HEK293T (cell line): ENCODE data around the gene PCYT2.

Experiments
- ARNT ChIP-seq: fragments of 450-650 bp; IDR thresholded peaks from 2 replicates; pipeline ENCODE4 v1.6.1; 2017; ENCODE audit warnings: mild to moderate bottlenecking
- BHLHE40 ChIP-seq: fragments of 450-650 bp; IDR thresholded peaks from 2 replicates; pipeline ENCODE4 v1.6.1; 2016; ENCODE audit warnings: mild to moderate bottlenecking, moderate library complexity, borderline replicate concordance
- ELF4 ChIP-seq: fragments of 450-650 bp; IDR thresholded peaks from 2 replicates; pipeline ENCODE4 v1.6.1; 2017; ENCODE audit warnings: antibody characterized with exemption
- FOXK2 ChIP-seq: fragments of 450-650 bp; IDR thresholded peaks from 2 replicates; pipeline ENCODE4 v1.6.1; 2016; ENCODE audit warnings: mild to moderate bottlenecking
- FOXM1 ChIP-seq: fragments of 450-650 bp; IDR thresholded peaks from 2 replicates; pipeline ENCODE4 v1.6.1; 2017; ENCODE audit warnings: mild to moderate bottlenecking, borderline replicate concordance
- HDGF ChIP-seq: fragments of 450-650 bp; IDR thresholded peaks from 2 replicates; pipeline ENCODE4 v1.6.1; 2017; ENCODE audit warnings: antibody characterized with exemption, borderline replicate concordance
- SP1 ChIP-seq: fragments of 450-650 bp; IDR thresholded peaks from 2 replicates; pipeline ENCODE4 v1.6.1; 2017
- TARDBP ChIP-seq: fragments of 450-650 bp; IDR thresholded peaks from 2 replicates; pipeline ENCODE4 v1.6.1; 2016
- ZNF384 ChIP-seq: fragments of 450-650 bp; IDR thresholded peaks from 2 replicates; pipeline ENCODE4 v1.6.1; 2016

- no peak for TF ChIP-seq SP1
- no peak for TF ChIP-seq HDGF
- TF ChIP-seq FOXM1, result no peak
- no peak for TF ChIP-seq ELF4
- no peak for TF ChIP-seq ZNF384
- no peak for TF ChIP-seq FOXK2
- TF ChIP-seq BHLHE40, result no peak
- TF ChIP-seq TARDBP, result no peak
- no peak for TF ChIP-seq ARNT
These were observed 1.5 kb upstream of the PCYT2 start for GRCh38 chr17:81912441-81913309.
